Stomach (tissue), 9 donors: Measurements from ENCODE around the gene EME2. TPM values are rescaled to one million over a fixed set of nuclear protein-coding genes. Genes with fewer than 3 reads are reported as not detected.
A peak's percentile ranks its signal among the peaks of the same experiment; 100 is the strongest.

Experiments
- DNase-seq, 2 donors: peaks; one replicate each; pipeline versions ENCODE4 v3.0.0 to v3.0.0-alpha.2; 2013 to 2019
- H3K27ac ChIP-seq, 5 donors: fragments of 200-600 bp in 4 of 5; sonication (generic) in 4 of 5; one replicate each; pipeline ENCODE4 v1.5.1; 2013 to 2019; ENCODE audit warnings: mild to moderate bottlenecking in 1 of 5, moderate library complexity in 1 of 5
- H3K27me3 ChIP-seq, 3 donors: fragments of 200-600 bp; sonication (generic); one replicate each; pipeline ENCODE4 v1.5.1; 2017 to 2019; ENCODE audit warnings: mixed run types in 1 of 3
- H3K36me3 ChIP-seq, 4 donors: fragments of 200-600 bp; sonication (generic); 1 replicate in 3 of 4; 2 replicates in 1 of 4; pipeline ENCODE4 v1.5.1; 2016 to 2019
- H3K4me1 ChIP-seq, 4 donors: fragments of 200-600 bp; sonication (generic); one replicate each; pipeline ENCODE4 v1.5.1; 2016 to 2019
- H3K4me3 ChIP-seq, 4 donors: fragments of 200-600 bp; sonication (generic) in 3 of 4; one replicate each; pipeline ENCODE4 v1.5.1; 2016 to 2019; ENCODE audit warnings: mild to moderate bottlenecking in 1 of 4
- H3K9me3 ChIP-seq, 4 donors: fragments of 200-600 bp; sonication (generic); one replicate each; pipeline ENCODE4 v1.5.1; 2016 to 2019
- EP300 ChIP-seq: sonication (generic); formaldehyde crosslinking; IDR thresholded peaks from one replicate; pipeline ENCODE4 v1.6.1; 2017; ENCODE audit warnings: antibody characterized with exemption
- POLR2A ChIP-seq, 4 donors: fragments of 450-650 bp; IDR thresholded peaks; one replicate each; pipeline ENCODE4 v1.6.1; 2016; ENCODE audit warnings: antibody characterized with exemption in 4 of 4, control low read depth in 2 of 4, mild to moderate bottlenecking in 1 of 4, moderate library complexity in 1 of 4
- POLR2AphosphoS5 ChIP-seq, 3 donors: sonication (generic); formaldehyde crosslinking; IDR thresholded peaks; one replicate each; pipeline ENCODE4 v1.6.1; 2016; ENCODE audit warnings: antibody characterized with exemption in 3 of 3
- WGBS, 5 donors: extraction: QIAGEN DNeasy Blood & Tissue Kit in 3 of 5; methylation state at CpG; one replicate each; pipeline versions ENCODE4 v1.1.5 to v1.1.7; 2013 to 2018; 5-methylcytosine and 5-hydroxymethylcytosine counted together
- intact Hi-C: fragments of 100-400 bp; cut with DNase I; formaldehyde crosslinking; loops from one replicate; pipeline ENCODE4 v1.15.1; 2023; ENCODE audit warnings: low total_unique reads
- polyA plus RNA-seq, 3 donors: library from polyadenylated mRNA; stranded (reverse); fragments of 200-250 nt; gene quantifications; one replicate each; pipeline ENCODE4 v1.2.3, GENCODE V29; 2013
- total RNA-seq, 5 donors: library from RNA; depleted of rRNA; stranded (reverse); fragments of >200 nt; gene quantifications; one replicate each; pipeline versions ENCODE4 v1.1.0 to v1.2.3, GENCODE V29; 2014 to 2016
- TF ChIP-seq, protein P1 (sequence below), 7 experiments: fragments of 450-650 bp in 4 of 7; fragments of 200-600 bp in 3 of 7; sonication (generic) in 3 of 7; IDR thresholded peaks; one replicate each; pipeline ENCODE4 v1.5.1; 2016 to 2019; ENCODE audit warnings: antibody characterized with exemption in 7 of 7, control low read depth in 2 of 7, mild to moderate bottlenecking in 1 of 7
- donor health status: healthy with polysubstance abuse.
- donor health status: Bipolar disorder and iron deficiency.
- donor health status: healthy.

The EME2 gene
- total and polyA plus RNA-seq, 8 donors, result 2.6 to 94.1 (median 13.3) TPM

DNA sequence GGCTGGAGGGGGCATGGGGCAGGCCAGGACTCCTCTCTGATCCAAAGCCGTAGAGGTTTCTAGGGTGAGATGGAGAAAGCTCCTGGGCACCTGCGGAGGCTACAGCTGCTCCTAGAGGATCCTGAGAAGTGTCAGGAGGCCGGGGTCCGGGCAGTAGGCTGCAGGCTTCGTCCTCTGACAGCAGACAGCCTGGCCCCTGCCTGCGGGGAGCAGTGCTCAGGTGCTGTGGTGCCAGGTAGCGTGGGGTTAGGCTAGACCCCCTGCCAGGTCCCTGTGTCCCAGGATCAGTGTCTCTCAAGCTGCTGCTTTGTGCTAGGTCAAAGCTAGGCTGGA lies 1.8 kb downstream of the EME2 start:
- peak overlapping the region in 4 of 5 donors; percentile 92 to 97 (median 94) for H3K27ac ChIP-seq
- H3K4me1 ChIP-seq, result peaks cover 35 to 68% (median 59%) of the 10 kb centered on the region in 4 donors
- intact Hi-C loops, result no loop called here
- TF ChIP-seq POLR2A (IDR thresholded peaks at IDR 0.05) (no peak), EP300 (no peak), POLR2AphosphoS5 (IDR thresholded peaks at IDR 0.05) (no peak)
- TF ChIP-seq, protein P1, sequence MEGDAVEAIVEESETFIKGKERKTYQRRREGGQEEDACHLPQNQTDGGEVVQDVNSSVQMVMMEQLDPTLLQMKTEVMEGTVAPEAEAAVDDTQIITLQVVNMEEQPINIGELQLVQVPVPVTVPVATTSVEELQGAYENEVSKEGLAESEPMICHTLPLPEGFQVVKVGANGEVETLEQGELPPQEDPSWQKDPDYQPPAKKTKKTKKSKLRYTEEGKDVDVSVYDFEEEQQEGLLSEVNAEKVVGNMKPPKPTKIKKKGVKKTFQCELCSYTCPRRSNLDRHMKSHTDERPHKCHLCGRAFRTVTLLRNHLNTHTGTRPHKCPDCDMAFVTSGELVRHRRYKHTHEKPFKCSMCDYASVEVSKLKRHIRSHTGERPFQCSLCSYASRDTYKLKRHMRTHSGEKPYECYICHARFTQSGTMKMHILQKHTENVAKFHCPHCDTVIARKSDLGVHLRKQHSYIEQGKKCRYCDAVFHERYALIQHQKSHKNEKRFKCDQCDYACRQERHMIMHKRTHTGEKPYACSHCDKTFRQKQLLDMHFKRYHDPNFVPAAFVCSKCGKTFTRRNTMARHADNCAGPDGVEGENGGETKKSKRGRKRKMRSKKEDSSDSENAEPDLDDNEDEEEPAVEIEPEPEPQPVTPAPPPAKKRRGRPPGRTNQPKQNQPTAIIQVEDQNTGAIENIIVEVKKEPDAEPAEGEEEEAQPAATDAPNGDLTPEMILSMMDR (IDR thresholded peaks at IDR 0.05), result no peak
- WGBS, 5 donors, result 63 to 92% (median 77%) methylated on average over 2 to 7 of the region's 7 CpGs
- peak overlapping the region in 3 of 4 donors; percentile 75 to 98 (median 96) for H3K4me3 ChIP-seq
- no peak for DNase-seq
- H3K36me3 ChIP-seq, result peaks cover 23 to 53% (median 50%) of the 10 kb centered on the region in 4 donors
- H3K9me3 ChIP-seq, result no peaks in the 10 kb centered on the region
- no peaks in the 10 kb centered on the region for H3K27me3 ChIP-seq

GRCh38 chr16:1775006-1775845 lies 2.6 kb downstream of the EME2 start:
- Histone ChIP-seq H3K4me3 (no peak overlapping the region), H3K9me3 (no peaks in the 10 kb centered on the region), H3K4me1 (peaks cover 34 to 69% (median 59%) of the 10 kb centered on the region in 4 donors), H3K36me3 (peaks cover 29 to 55% (median 54%) of the 10 kb centered on the region in 4 donors), H3K27ac (no peak overlapping the region), H3K27me3 (no peaks in the 10 kb centered on the region)
- TF ChIP-seq, protein P1 (IDR thresholded peaks at IDR 0.05), result no peak
- TF ChIP-seq POLR2A (IDR thresholded peaks at IDR 0.05) (no peak), POLR2AphosphoS5 (IDR thresholded peaks at IDR 0.05) (no peak), EP300 (no peak)
- intact Hi-C loops, result no loop called here
- 87 to 91% (median 91%) methylated on average over 14 to 30 of the region's 30 CpGs for WGBS, 5 donors
- DNase-seq, result no peak

- WGBS, 5 donors, result 82 to 88% (median 85%) methylated on average over 4 to 28 of the region's 28 CpGs
- no peaks in the 10 kb centered on the region for H3K27me3 ChIP-seq
- peaks cover 30 to 68% (median 59%) of the 10 kb centered on the region in 4 donors for H3K4me1 ChIP-seq
- no peak for DNase-seq
- peaks cover 36 to 64% (median 62%) of the 10 kb centered on the region in 4 donors for H3K36me3 ChIP-seq
- no peak overlapping the region for H3K27ac ChIP-seq
- TF ChIP-seq, protein P1 (IDR thresholded peaks at IDR 0.05), result no peak
- TF ChIP-seq POLR2AphosphoS5 (IDR thresholded peaks at IDR 0.05), result no peak
- no peak for TF ChIP-seq EP300
- no peak for TF ChIP-seq POLR2A (IDR thresholded peaks at IDR 0.05)
- no peaks in the 10 kb centered on the region for H3K9me3 ChIP-seq
- intact Hi-C loops, result no loop called here
- H3K4me3 ChIP-seq, result no peak overlapping the region
Measured at GRCh38 chr16:1775846-1776671, 3.4 kb downstream of the EME2 start.

DNA sequence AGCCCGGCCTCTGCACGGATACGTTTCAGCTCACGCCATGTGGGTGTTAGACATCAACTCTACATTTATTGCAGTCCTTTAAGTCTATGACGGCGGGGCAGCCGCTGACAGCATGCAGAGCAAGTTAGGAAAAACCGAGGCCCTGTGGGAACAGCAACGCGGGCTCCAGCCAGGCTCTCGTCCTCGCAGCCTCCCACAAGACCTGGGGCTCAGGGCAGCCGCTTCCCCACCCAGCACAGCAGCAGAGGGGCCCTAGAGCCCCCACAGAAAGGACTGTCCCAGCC lies 4.0 kb downstream of the EME2 start:
- Histone ChIP-seq H3K27ac (no peak overlapping the region), H3K36me3 (peaks cover 36 to 65% (median 63%) of the 10 kb centered on the region in 4 donors), H3K27me3 (no peaks in the 10 kb centered on the region), H3K9me3 (no peaks in the 10 kb centered on the region), H3K4me3 (no peak overlapping the region), H3K4me1 (peaks cover 35 to 70% (median 62%) of the 10 kb centered on the region in 4 donors)
- 79 to 94% (median 88%) methylated on average over 13 of the region's 13 CpGs for WGBS, 5 donors
- intact Hi-C loops, result no loop called here
- DNase-seq, result no peak
- TF ChIP-seq EP300 (no peak), POLR2AphosphoS5 (IDR thresholded peaks at IDR 0.05) (no peak), POLR2A (IDR thresholded peaks at IDR 0.05) (no peak)
- TF ChIP-seq, protein P1 (IDR thresholded peaks at IDR 0.05), result no peak
